Caco-2 (cell line): ENCODE results near the gene MS4A18. TPM values are rescaled to one million over a fixed set of nuclear protein-coding genes. Genes with fewer than 3 reads are reported as not detected.
A peak's percentile ranks its signal among the peaks of the same experiment; 100 is the strongest.

Source experiments
- BruUV-seq: library from RNA; stranded (reverse); fragments of 400-500 nt; replicated peaks from 2 replicates; lab custom pipeline; 2021; lab: Mats Ljungman, UMichigan
- CTCF ChIA-PET: fragments of 300-600 bp; sonication (Branson Sonifier 250); formaldehyde crosslinking; loops from one replicate; lab custom pipeline; 2022; ENCODE audit warnings: antibody characterized with exemption; lab: Charles Lee
- POLR2A ChIA-PET: fragments of 300-600 bp; sonication (Branson Sonifier 250); formaldehyde crosslinking; loops from one replicate; lab custom pipeline; 2022; ENCODE audit warnings: antibody characterized with exemption; lab: Charles Lee
- DNase-seq, 2 experiments: peaks; one replicate each; pipeline versions ENCODE4 v3.0.0 to v3.0.0-alpha.2; 2020 to 2022
- H3K27me3 ChIP-seq: replicated peaks from 2 replicates; pipeline ENCODE4 v1.6.0; 2011; ENCODE audit warnings: low read length; ENCODE audit not compliant: control insufficient read depth, insufficient read depth
- H3K36me3 ChIP-seq: 2 replicates; pipeline ENCODE4 v1.5.1; 2011; ENCODE audit warnings: low read length; ENCODE audit not compliant: control insufficient read depth, insufficient read depth
- H3K4me1 ChIP-seq: fragments of 250-450 bp; sonication (Bioruptor Pico); 2 replicates; pipeline ENCODE4 v1.5.1; 2020; ENCODE audit warnings: mild to moderate bottlenecking
- H3K4me3 ChIP-seq: 2 replicates; pipeline ENCODE4 v1.5.1; 2011; ENCODE audit warnings: low read depth, mild to moderate bottlenecking, control low read depth, low read length
- H3K9me3 ChIP-seq: fragments of 250-450 bp; sonication (Bioruptor Pico); 2 replicates; pipeline ENCODE4 v1.5.1; 2020; ENCODE audit warnings: mild to moderate bottlenecking, moderate library complexity
- H3K27ac Mint-ChIP-seq: one replicate; pipeline ENCODE4 v1.8.0; 2022; ENCODE audit warnings: mixed read lengths; ENCODE audit not compliant: unreplicated experiment
- H3K27me3 Mint-ChIP-seq: one replicate; pipeline ENCODE4 v1.8.0; 2022; ENCODE audit warnings: mixed read lengths; ENCODE audit not compliant: insufficient read depth, unreplicated experiment
- H3K36me3 Mint-ChIP-seq: one replicate; pipeline ENCODE4 v1.8.0; 2022; ENCODE audit warnings: mild to moderate bottlenecking, mixed read lengths; ENCODE audit not compliant: insufficient read depth, unreplicated experiment
- H3K4me1 Mint-ChIP-seq: one replicate; pipeline ENCODE4 v1.8.0; 2022; ENCODE audit warnings: low read depth, mixed read lengths; ENCODE audit not compliant: unreplicated experiment
- H3K4me3 Mint-ChIP-seq: one replicate; pipeline ENCODE4 v1.8.0; 2022; ENCODE audit warnings: mild to moderate bottlenecking, moderate library complexity, mixed read lengths; ENCODE audit not compliant: unreplicated experiment
- H3K9me3 Mint-ChIP-seq: one replicate; pipeline ENCODE4 v1.8.0; 2022; ENCODE audit warnings: mixed read lengths; ENCODE audit not compliant: unreplicated experiment
- intact Hi-C: fragments of 100-400 bp; cut with micrococcal nuclease; formaldehyde crosslinking; loops from one replicate; pipeline ENCODE4 v1.10.0; 2022; ENCODE audit not compliant: unreplicated experiment
- total RNA-seq: library from RNA; stranded (reverse); gene quantifications from 2 replicates; pipeline ENCODE4 v1.2.3, GENCODE V29; 2022
- TF ChIP-seq, protein P1 (sequence below), 2 experiments: fragments of 200-600 bp in 1 of 2; IDR thresholded peaks; 1 replicate in 1 of 2; 2 replicates in 1 of 2; pipeline versions ENCODE4 v1.5.1 to v1.8.0; 2011 to 2022; ENCODE audit warnings: antibody characterized with exemption in 1 of 2, control low read depth in 1 of 2, inconsistent platforms in 1 of 2, low read depth in 1 of 2, low read length in 1 of 2, mild to moderate bottlenecking in 1 of 2, moderate library complexity in 1 of 2; ENCODE audit not compliant: insufficient read depth in 1 of 2, severe bottlenecking in 1 of 2, unreplicated experiment in 1 of 2

The MS4A18 gene
- total RNA-seq, 1 experiment from 2014 or later, result not detected

- TF ChIP-seq, protein P1, sequence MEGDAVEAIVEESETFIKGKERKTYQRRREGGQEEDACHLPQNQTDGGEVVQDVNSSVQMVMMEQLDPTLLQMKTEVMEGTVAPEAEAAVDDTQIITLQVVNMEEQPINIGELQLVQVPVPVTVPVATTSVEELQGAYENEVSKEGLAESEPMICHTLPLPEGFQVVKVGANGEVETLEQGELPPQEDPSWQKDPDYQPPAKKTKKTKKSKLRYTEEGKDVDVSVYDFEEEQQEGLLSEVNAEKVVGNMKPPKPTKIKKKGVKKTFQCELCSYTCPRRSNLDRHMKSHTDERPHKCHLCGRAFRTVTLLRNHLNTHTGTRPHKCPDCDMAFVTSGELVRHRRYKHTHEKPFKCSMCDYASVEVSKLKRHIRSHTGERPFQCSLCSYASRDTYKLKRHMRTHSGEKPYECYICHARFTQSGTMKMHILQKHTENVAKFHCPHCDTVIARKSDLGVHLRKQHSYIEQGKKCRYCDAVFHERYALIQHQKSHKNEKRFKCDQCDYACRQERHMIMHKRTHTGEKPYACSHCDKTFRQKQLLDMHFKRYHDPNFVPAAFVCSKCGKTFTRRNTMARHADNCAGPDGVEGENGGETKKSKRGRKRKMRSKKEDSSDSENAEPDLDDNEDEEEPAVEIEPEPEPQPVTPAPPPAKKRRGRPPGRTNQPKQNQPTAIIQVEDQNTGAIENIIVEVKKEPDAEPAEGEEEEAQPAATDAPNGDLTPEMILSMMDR (IDR thresholded peaks at IDR 0.05; ENCODE audit: insufficient read depth in 1 of 2, low read depth in 1 of 2, low read length in 1 of 2, severe bottlenecking in 1 of 2, unreplicated experiment in 1 of 2), result no peak
- H3K4me1 ChIP-seq, result 0 out of 2 replicates have a peak, but pooled peaks cover 4% of the 10 kb centered on the region
- H3K27ac Mint-ChIP-seq, result peak overlapping the region; percentile 45
- no peaks in the 10 kb centered on the region for H3K36me3 Mint-ChIP-seq
- no peaks in the 10 kb centered on the region for H3K27me3 Mint-ChIP-seq
- no peak overlapping the region for H3K4me3 Mint-ChIP-seq
- H3K9me3 Mint-ChIP-seq, result no peaks in the 10 kb centered on the region
- no peak overlapping the region for H3K4me3 ChIP-seq
- DNase-seq, result no peak
- ChIA-PET POLR2A (no interaction called here), CTCF (interaction anchor here (1.8 kb wide), 1 partner anchor 9 kb away, joined by 5 read pairs; no protein-coding TSS in a partner anchor)
- H3K9me3 ChIP-seq, result no peaks in the 10 kb centered on the region
- no TSS peak for BruUV-seq
- intact Hi-C loops, result no loop called here
- peaks cover 9% of the 10 kb centered on the region for H3K4me1 Mint-ChIP-seq
- no peaks in the 10 kb centered on the region for H3K36me3 ChIP-seq
- no peaks in the 10 kb centered on the region for H3K27me3 ChIP-seq
These were observed 42.0 kb downstream of the MS4A18 start for GRCh38 chr11:60766547-60766946.

DNA sequence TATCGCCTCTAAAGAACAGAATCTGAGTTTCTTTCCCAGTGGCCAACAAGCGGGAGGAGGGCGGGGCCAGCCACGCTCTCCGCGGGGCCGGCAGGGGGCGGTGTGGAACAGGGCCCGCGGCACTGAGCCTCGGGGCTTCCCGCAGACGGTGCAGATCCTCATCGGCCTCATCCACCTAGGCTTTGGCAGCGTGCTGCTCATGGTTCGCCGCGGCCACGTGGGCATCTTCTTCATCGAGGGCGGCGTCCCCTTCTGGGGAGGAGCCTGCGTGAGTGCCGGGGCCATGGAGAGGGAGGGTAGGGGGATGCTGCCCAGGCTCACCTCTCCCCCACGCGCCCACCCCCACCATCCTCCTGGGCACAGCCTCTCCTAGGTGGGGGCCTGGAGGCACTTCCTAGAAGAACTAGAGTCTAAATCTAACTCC lies 42.9 kb downstream of the MS4A18 start:
- Mint-ChIP-seq H3K4me1 (peaks cover 9% of the 10 kb centered on the region), H3K4me3 (no peak overlapping the region), H3K27ac (peak overlapping the region; percentile 45), H3K36me3 (no peaks in the 10 kb centered on the region), H3K9me3 (no peaks in the 10 kb centered on the region), H3K27me3 (no peaks in the 10 kb centered on the region)
- Histone ChIP-seq H3K36me3 (no peaks in the 10 kb centered on the region), H3K27me3 (no peaks in the 10 kb centered on the region), H3K4me3 (no peak overlapping the region), H3K4me1 (0 out of 2 replicates have a peak, but pooled peaks cover 4% of the 10 kb centered on the region), H3K9me3 (no peaks in the 10 kb centered on the region)
- ChIA-PET CTCF (interaction anchor here (0.7 to 1.8 kb wide), 2 partner anchors 8 to 175 kb away, joined by 3 to 5 read pairs; no protein-coding TSS in a partner anchor), POLR2A (no interaction called here)
- peak in 1 of 2 experiments; percentile 22 for DNase-seq
- TF ChIP-seq, protein P1 (IDR thresholded peaks at IDR 0.05; ENCODE audit: insufficient read depth in 1 of 2, low read depth in 1 of 2, low read length in 1 of 2, severe bottlenecking in 1 of 2, unreplicated experiment in 1 of 2), result no peak
- no TSS peak for BruUV-seq
- intact Hi-C loops, result no loop called here

DNA sequence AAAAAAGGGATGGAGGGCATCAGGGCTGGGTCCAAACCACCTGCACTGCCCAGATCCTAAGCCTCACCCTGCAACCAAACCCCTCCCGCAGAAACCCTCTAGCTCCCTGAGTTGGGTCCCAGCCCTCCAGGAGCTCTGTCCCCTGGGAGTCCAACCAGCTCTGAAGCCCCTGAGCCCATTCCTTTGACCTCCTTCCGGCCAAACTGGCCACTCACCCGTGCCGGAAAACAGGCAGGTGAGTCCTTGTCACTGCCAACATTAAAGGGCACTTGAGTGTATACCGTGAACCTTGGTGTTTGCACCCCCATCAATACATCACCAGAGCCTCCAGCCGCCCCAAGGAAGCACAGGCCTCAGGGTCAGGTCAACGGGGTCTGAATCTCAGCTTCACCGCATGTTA lies 43.7 kb downstream of the MS4A18 start:
- H3K4me1 Mint-ChIP-seq, result peaks cover 9% of the 10 kb centered on the region
- Histone ChIP-seq H3K4me3 (no peak overlapping the region), H3K4me1 (no peaks in the 10 kb centered on the region), H3K36me3 (no peaks in the 10 kb centered on the region), H3K27me3 (no peaks in the 10 kb centered on the region), H3K9me3 (no peaks in the 10 kb centered on the region)
- TF ChIP-seq, protein P1 (IDR thresholded peaks at IDR 0.05; ENCODE audit: insufficient read depth in 1 of 2, low read depth in 1 of 2, low read length in 1 of 2, severe bottlenecking in 1 of 2, unreplicated experiment in 1 of 2), result no peak
- no peak overlapping the region for H3K4me3 Mint-ChIP-seq
- intact Hi-C loops, result no loop called here
- ChIA-PET POLR2A (no interaction called here), CTCF (no interaction called here)
- BruUV-seq, result no TSS peak
- DNase-seq, result peak in 1 of 2 experiments; percentile 24
- no peak overlapping the region for H3K27ac Mint-ChIP-seq
- no peaks in the 10 kb centered on the region for H3K9me3 Mint-ChIP-seq
- H3K36me3 Mint-ChIP-seq, result no peaks in the 10 kb centered on the region
- no peaks in the 10 kb centered on the region for H3K27me3 Mint-ChIP-seq
